Measurements from ENCODE around the gene AGPAT3.
"Not testable (repeated sequence)": the region's sequence is repeated elsewhere in the genome, so short reads cannot be mapped to it uniquely, and the experiment has no call there.

The AGPAT3 gene

GRCh38 chr21:43884861-43885417 lies 19.9 kb downstream of the AGPAT3 start:
- no peak for DNase-seq

GRCh38 chr21:43885721-43886120 lies 20.7 kb downstream of the AGPAT3 start:
- no peak for DNase-seq

GRCh38 chr21:43886565-43886964 lies 21.5 kb downstream of the AGPAT3 start:
- DNase-seq = no peak

GRCh38 chr21:43889069-43889468 lies 24.0 kb downstream of the AGPAT3 start:
- DNase-seq = no peak

- DNase-seq = no peak
Measured at GRCh38 chr21:43890042-43890441, 25.0 kb downstream of the AGPAT3 start.

- DNase-seq = no peak
Measured at GRCh38 chr21:43892334-43892733, 27.3 kb downstream of the AGPAT3 start.

- DNase-seq = no peak
Measured at GRCh38 chr21:43892984-43893535, 28.0 kb downstream of the AGPAT3 start.

GRCh38 chr21:43893536-43894205 lies 28.6 kb downstream of the AGPAT3 start:
- no peak for DNase-seq

- DNase-seq = no peak
Measured at GRCh38 chr21:43894206-43894577, 29.2 kb downstream of the AGPAT3 start.

- DNase-seq = no peak
Measured at GRCh38 chr21:43895196-43895595, 30.2 kb downstream of the AGPAT3 start.

- not testable (repeated sequence) for DNase-seq
Measured at GRCh38 chr21:43896696-43897299, 31.8 kb downstream of the AGPAT3 start.

- no peak for DNase-seq
Measured at GRCh38 chr21:43899307-43900077, 34.5 kb downstream of the AGPAT3 start.

- no peak for DNase-seq
Measured at GRCh38 chr21:43900078-43900385, 35.0 kb downstream of the AGPAT3 start.

GRCh38 chr21:43900690-43901089 lies 35.7 kb downstream of the AGPAT3 start:
- DNase-seq = no peak

- no peak for DNase-seq
Measured at GRCh38 chr21:43902441-43902840, 37.4 kb downstream of the AGPAT3 start.

GRCh38 chr21:43903451-43904091 lies 38.5 kb downstream of the AGPAT3 start:
- no peak for DNase-seq

- no peak for DNase-seq
Measured at GRCh38 chr21:43904331-43904781, 39.3 kb downstream of the AGPAT3 start.

- DNase-seq = no peak
Measured at GRCh38 chr21:43905726-43906455, 40.9 kb downstream of the AGPAT3 start.

GRCh38 chr21:43906585-43907370 lies 41.8 kb downstream of the AGPAT3 start:
- DNase-seq = no peak

GRCh38 chr21:43907751-43908150 lies 42.7 kb downstream of the AGPAT3 start:
- DNase-seq = no peak

GRCh38 chr21:43908167-43908566 lies 43.1 kb downstream of the AGPAT3 start:
- DNase-seq = no peak

Measured in stimulated activated CD4-positive, alpha-beta T cell treated with anti-CD3 and anti-CD28 coated beads, Interleukin-4, amount 100 ng/mL, for 1 hour (primary cell).